GM21423 (cell line): Measurements from ENCODE around the gene OLA1.

Source experiments
- ATAC-seq: cut with Tn5 transposase; IDR thresholded peaks from one replicate; pipeline ENCODE4 v1.9.1; 2021; ENCODE audit warnings: mild to moderate bottlenecking, moderate library complexity; ENCODE audit not compliant: unreplicated experiment

OLA1 gene

DNA sequence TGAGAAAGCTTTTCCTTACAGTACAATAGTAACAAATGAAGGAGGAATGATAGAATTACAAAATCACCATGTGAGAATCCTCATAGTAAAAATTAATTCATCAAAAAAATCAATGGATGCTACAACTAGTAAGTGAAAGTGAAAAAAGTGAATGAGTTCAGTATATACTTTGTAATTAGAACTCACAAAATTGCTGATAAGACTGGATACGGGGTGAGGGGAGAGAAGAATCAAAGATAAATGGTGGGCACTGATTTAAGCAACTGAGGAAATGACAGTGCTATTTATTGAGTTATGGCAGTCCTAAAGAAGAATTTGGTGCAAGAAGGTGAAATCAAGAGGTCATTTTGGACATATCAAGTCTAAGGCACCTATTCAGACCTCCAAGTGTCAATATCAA is 20.6 kb downstream of the OLA1 start:
- ATAC-seq = no peak

DNA sequence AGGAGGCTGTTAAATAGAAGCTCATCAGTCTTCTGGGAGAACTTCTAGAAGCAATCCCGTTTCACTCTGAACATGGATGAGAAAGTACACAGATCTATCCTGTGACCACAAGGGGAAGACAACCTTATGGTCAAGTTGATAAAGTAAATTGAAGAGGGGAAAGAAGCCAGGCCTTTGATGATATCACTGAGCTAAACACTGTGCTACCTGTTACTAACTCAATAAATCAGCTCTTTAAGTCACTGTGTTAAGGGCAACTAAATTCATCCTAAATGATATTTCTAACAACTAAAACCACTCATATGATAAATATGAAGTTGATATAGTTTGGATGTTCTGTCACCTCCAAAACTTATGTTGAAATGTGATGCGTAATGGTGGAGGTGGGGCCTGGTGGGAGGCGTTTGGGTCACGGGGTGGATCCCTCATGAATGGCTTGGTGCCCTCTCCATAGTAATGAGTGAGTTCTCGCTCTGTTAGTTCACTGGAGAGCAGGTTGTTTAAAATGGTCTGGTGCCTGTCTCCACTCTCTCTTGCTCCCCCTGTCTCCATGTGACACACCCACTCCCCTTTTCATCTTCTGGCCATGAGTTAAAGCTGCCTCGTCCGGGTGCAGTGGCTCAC is 23.6 kb downstream of the OLA1 start:
- no peak for ATAC-seq

DNA sequence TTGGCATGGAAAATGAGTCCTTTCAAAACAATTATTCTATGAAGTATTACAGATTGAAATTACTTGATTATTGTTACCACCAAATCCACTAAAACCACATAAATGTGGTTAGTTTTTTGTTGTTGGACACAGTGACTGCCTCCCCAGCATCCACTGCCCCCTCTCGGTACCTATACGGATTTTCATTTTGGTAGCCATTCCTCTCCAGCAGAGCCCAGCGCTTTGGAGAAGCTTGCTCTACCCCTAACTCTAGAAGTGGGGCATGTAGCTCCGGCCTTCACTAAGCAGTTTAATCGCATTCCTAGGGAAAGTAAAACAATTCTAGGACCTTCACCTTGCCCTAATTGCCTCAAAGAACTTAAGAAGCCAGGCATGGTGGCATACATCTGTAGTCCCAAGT is 24.2 kb downstream of the OLA1 start:
- no peak for ATAC-seq

DNA sequence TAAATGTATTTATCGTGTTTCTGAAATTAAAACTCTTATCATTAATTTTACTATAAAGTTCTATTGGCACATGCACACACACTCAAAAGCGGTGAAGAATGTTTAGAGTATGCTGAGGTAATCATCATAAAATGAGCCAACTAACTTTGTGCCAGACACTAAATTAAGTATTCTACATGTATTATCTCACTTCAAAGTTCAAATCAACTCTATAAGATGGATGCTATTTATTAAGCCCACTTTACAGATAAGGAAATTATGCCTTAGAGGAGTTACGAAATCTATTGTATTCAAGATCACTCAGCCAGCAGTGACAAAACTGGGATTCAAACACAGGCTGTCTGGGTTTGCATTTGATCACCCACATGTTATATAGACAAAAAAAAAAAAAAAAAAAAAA is 24.9 kb downstream of the OLA1 start:
- ATAC-seq = no peak

DNA sequence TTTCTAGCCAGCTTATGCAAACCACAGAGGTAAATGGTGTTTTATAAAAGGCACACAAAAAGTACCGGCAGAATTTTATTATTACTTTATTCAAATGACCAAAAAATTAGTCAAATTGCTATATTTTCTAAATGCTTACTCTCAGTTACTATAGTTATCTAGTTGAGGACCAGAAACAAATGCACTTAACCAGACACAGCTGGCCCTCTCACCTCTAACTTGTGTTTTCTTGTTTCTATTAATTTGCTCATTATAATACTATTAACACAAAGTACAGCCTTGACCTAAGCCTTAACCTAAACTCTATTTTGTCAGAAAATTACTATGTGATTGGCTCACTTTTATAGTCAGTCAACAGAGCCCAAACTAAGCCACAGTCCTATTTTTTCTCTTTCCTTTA is 26.2 kb downstream of the OLA1 start:
- ATAC-seq = no peak

DNA sequence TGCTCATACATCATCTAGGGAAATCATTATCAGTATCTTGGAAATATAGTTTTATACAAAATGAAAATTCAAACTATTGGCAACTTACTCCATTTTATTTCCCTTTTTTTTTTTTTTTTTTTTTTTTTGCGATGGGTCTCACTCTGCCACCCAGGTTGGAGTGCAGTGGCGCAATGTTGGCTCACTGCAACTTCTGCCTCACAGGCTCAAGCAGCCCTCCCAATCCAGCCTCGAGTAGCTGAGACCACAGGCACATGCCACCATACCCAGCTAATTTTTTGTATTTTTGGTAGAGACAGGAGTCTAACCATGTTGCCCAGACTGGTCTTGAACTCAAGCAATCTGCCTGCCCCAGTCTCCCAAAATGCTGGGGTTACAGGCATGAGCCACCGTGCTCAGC is 29.0 kb downstream of the OLA1 start:
- ATAC-seq = no peak

DNA sequence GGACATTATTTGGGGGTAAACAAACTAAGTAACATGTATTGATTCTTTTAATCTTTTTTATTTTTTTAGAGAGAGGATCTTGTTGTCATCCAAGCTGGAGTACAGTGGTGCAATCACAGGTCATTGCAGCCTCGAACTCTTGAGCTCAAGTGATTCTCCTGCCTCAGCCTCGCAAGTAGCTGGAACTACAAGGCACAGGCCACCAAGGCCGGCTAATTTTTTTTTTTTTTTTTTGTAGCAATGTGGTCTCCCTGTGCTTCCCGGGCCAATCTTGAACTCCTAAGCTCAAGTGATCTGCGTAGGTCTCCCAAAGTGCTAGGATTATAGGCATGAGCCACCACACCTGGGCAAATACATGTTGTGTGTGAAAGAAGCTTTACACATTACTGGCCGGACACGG is 29.6 kb downstream of the OLA1 start:
- ATAC-seq = no peak

DNA sequence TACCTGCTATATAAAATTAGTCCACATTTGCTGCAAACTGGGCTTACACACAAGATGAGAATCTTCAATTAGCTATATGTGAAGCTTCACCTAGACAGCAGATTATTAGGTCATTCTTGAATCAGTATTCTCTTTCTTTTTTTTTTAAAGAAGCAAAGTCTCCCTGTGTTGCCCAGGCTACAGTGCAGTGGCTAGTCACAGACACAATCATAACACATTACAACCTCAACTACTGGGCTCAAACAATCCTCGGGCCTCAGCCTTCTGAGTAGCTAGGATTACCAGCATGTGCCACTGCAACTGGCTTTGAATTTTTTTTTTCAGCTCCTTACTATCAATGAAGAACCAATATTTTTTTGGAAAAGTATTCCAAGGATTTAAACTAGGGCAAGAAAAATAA is 30.5 kb downstream of the OLA1 start:
- ATAC-seq = no peak

DNA sequence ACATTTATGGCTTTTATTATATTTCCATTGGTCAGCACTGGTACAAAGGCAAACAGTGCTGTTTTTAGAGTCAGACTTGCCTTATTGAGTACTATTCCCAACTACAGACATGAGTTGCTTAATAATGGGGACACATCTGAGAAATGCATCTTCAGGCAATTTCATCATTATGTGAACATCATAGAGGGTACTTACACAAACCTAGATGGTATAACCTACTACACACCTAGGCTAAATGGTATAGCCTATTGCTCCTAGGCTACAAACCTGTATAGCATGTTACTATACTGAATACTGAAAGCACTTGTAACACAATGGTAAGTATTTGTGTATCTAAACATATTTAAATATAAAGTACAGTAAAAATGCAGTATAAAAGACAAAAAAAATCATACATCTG is 36.4 kb downstream of the OLA1 start:
- no peak for ATAC-seq

DNA sequence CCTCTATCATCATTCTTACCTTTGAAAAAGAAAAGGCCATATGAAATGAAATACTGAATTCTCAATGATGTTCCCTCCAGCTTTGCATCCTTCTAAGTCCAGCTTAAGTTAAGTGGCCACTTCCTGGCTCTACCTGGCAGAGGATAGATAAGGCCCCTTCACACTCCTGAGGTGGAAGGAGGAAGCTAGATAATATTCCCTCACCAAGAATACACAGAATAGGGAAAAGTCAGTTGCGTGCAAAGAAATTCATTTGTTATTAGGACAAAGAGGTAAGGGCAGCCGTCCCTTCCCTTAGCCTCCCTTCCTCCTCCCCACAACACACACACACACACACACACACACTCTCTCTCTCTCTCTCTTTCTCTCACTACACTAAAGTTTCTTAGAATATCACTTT is 37.5 kb downstream of the OLA1 start:
- no peak for ATAC-seq

DNA sequence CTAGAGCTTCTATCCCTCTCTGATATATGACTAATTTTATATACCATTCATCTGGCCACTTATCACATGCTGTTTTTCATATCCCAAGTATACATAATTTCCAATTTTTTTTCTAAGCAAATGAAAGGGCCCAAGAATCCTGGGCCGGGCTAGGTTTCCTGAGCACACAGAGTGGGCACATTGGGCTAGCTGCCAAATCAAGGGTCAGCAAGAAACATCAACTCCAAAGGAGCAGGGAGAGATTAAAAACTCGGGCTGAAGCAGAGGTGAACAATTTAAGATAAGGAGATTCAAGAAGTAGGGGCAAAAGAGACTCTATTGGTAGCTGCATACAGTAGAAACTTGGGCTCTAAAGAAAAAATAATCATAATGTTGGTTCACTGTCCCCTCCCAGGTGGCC is 39.0 kb downstream of the OLA1 start:
- no peak for ATAC-seq

DNA sequence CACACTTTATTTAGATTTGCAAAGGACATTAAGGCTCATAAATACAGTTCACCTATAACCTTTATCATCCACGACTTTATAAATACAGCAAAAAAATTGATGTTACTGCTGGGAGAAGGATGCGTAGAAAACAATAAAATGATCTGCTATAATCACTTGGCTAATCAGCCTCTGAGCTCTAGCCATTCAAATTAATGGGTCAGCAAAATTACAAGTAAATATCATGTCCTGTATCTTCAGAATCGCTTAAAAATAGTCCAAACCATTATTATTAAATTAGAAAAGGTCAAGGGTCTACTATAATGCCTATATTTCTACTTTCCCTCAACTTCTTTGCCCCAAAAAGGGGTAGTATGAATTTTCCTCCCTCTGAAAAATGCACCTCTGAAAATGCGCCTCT is 40.3 kb downstream of the OLA1 start:
- no peak for ATAC-seq

DNA sequence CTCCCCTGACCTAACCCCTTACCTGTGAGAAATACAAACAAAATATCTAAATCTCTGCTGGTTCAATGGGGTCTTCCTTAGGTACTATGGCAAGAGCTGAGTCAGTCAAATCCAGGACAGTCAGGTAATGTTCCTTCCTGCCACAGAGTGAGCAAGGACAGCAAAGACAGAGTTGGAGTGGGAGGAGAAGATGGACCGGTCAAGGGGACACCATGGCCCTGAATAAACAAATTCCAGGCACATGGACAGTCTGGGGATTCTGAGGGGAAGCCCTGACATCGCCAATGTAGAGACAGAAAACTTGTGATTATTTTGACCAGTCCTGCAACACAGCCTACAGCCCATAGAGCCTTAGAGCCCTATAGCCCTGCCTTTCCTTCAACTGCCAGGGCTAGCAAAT is 42.8 kb downstream of the OLA1 start:
- ATAC-seq = no peak

DNA sequence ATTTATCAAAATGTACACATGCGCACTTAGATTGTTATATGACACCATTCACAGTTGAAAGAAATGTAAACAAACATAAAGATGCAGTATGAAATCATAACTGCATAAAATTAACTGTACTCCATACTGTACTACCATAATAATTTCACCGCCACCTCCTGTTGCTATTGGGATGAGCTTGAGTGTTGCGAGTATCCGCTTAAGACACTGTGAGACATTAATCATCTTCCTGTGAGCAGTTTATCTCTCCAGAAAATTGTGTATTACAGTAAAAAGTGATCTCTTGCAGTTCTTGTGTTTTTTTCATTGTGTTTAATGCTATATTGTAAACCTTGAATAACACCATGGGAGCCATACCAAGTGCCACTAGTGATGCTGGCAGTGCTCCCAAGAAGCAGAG is 46.1 kb downstream of the OLA1 start:
- no peak for ATAC-seq

DNA sequence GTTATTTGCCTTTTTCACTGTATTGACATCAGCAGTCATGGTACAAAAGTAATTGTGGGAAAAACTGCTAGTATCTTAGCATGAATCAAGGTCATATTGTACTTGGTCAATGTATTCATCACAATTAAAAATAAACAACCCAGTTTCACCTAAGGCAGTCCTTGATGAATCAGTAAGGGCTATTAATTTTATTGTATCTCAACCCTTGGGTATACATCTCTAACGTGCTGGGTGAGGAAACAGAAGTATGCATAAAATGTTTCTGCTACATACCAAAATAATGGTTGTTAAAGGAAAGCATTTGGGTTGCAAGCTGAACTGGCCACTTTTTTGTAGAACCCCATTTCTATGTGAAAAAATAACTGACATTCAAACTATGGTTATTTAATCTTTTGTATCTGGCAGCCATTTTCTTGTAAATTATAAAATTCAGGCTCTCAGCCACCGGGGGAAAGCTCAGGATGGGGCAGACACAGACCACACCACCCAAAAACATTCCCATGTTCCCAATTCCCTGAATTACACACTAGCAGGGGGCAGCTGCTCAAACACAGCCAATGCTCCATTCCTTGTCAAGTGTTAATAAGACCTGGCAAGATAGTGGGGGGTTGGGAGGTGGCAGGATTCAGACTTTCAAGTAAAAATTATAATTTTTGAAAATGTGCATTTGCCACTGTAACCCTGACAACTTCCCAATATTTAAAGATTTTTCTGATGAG is 49.3 kb downstream of the OLA1 start:
- ATAC-seq = no peak

DNA sequence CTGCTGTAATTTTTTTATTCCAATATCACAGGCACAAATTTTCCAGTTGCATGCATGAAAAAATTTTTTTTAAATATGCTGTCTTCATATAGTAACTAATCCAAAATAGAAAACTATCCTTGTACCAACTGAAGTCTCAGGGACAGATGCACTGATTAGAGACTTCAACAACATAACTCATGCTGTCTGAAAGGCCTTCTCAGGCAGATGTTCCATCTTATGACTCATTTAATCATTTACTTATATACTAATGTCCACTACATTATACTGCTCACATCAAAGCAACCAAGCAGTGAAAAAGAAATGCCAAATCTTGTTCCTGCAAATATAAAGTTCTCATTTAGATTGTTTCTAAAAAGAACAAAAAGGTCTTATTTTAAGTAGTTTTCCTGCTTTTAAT is 53.1 kb downstream of the OLA1 start:
- no peak for ATAC-seq

DNA sequence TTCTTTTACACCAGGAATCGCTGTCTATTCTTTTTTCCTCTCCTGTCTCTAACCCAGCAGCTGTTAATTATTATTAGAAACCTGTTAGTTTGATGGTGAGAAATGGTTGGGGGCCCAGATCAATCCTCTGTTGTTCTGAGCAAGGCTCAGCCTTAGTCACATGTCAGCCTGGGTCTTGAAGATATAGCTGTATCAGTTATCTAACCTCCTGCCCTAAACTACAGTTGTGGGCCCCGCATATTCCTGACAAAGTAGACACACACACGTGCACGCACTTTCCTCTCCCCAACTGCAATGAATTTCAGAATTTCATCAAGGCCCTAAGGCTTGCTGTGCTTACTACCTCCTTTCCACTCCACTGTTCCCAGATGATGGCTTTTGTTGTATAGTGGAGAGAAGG is 54.6 kb downstream of the OLA1 start:
- ATAC-seq = no peak

DNA sequence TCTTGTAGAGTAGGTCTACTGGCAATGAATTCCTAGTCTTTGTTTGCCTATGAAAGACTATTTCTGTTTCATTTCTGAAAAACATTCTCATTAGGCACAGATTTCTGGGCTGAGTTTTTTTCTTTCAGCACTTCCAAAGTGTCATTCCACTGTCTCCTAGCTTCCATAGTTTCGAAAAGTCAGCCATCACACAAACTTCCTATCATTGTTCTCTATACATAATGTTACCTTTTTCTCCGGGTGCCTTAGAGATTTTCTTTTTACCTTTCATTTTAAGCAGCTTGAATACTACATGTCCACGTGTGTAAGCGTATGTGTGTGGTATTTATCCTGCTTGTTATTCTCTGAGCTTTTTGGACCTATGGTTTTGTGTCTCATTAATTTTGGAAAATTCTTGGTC is 55.7 kb downstream of the OLA1 start:
- no peak for ATAC-seq

DNA sequence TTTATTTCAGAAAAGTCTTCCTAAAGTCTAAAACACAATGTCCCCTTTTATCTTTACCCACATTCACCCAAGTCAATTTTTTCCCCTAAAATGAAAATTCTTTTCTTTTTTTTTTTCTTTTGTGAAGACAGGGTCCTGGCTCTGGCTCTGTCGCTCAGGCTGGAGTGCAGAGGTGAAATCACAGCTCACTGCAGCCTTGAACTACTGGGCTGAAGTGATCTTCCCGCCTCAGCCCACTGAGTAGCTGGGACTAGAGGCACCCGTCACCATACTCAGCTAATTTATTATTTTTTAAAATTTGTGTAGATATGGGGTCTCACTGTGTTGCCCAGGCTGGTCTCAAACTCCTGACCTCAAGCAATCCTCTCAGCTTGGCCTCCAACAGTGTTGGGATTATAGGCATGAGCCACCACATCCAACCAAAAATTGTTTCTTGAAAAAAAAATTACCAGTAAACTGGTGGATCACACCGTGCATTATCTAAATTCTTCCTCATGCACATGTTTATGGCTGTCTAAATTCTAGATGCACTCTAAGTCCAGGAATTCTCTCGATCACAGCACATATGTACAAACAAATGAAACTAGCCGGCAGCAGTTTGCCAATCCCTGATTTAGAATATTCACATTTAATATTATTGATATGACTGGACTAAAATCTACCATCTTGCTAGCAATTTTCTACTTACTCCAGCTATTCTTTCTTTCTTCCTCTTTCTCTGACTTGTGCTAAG is 56.8 kb downstream of the OLA1 start:
- ATAC-seq = no peak

DNA sequence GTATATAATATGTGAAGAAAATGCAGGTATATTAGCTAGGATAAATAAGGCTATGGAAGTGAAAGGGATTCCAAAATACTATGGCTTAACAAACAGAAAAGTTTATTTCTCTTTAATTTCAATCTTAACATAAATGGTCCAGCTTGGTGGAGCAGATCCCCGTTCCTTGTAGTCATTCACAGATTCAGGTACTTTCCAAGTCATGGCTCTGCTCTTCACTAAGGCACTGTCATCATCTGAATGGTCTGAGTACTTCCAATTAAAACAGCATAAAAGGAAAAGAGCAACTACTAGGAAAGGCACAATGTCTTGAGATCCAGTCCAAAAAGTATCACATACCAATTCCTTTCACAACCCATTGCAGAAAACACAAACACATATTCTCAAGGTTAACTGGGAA is 63.4 kb downstream of the OLA1 start:
- no peak for ATAC-seq

DNA sequence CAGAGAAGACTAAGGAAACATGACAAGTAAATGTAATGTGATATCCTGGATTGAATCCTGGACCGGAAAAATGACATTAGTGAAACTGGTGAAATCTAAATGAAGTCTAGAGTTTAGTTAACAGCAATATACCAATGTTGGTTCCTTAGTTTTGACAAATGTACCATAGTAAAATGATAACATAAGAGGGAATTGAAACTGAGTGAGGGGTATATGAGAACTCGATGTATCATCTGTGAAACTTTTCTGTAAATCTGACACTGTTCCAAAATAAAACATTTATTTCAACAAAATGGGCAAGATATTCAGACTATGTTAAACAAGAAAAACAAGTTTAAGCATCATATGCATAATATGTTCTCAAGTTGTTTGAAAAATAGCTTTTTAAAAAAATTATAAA is 63.8 kb downstream of the OLA1 start:
- no peak for ATAC-seq

DNA sequence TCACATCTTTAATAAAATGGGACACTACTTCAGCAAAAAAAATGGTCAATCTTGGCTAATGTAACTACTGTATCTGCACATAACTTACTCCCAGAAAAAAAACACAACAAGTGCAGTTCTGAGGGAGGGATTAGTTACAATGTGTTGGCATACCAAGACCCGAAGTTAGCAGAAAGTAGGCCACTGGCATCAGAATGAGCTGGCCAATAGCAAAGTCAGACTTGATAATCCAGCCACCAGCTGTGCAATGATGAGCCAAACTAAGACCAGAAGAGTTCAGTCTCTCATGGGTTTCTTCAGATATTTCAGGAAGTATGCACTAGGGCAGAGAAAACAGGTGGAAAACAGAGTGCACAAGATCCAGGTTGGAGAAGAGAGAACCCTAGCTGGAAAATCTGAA is 65.3 kb downstream of the OLA1 start:
- no peak for ATAC-seq
